ENCODE measurements around the gene FRMD4B.

The FRMD4B gene

GRCh38 chr3:69254351-69254750, 131.5 kb downstream of the FRMD4B start:
- no peak for TF ChIP-seq CTCF (IDR thresholded peaks at IDR 0.05; ENCODE audit: control insufficient read depth, extremely low read depth, insufficient read depth)
- no peak overlapping the region for H3K4me3 ChIP-seq (ENCODE audit: low read depth, low read length)
- no peak for DNase-seq (ENCODE audit: low read depth)

DNA sequence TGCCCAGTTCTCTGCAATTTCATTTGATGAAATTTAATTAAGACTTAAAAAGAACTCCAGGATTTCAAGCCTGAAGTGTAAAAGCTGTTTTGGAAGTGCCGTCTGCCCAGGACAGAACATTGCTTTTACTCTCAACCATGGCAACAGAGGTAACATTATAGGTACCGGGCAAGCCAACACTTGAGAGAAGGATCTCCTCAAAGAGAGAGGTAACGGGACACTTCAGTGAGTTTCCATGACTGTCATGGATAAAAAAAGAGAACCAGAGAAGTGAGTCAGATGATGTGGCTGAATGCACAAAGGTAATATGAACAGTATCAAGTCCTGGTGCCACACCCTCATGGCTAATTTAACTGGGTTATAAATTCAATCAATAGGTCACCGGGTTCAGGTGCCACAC, 133.3 kb downstream of the FRMD4B start:
- DNase-seq (ENCODE audit: low read depth): no peak
- no peak overlapping the region for H3K4me3 ChIP-seq (ENCODE audit: low read depth, low read length)
- TF ChIP-seq CTCF (IDR thresholded peaks at IDR 0.05; ENCODE audit: control insufficient read depth, extremely low read depth, insufficient read depth): no peak

- no peak for DNase-seq (ENCODE audit: low read depth)
- no peak for TF ChIP-seq CTCF (IDR thresholded peaks at IDR 0.05; ENCODE audit: control insufficient read depth, extremely low read depth, insufficient read depth)
- H3K4me3 ChIP-seq (ENCODE audit: low read depth, low read length): no peak overlapping the region
Observed at GRCh38 chr3:69252141-69252540, 133.7 kb downstream of the FRMD4B start.

DNA sequence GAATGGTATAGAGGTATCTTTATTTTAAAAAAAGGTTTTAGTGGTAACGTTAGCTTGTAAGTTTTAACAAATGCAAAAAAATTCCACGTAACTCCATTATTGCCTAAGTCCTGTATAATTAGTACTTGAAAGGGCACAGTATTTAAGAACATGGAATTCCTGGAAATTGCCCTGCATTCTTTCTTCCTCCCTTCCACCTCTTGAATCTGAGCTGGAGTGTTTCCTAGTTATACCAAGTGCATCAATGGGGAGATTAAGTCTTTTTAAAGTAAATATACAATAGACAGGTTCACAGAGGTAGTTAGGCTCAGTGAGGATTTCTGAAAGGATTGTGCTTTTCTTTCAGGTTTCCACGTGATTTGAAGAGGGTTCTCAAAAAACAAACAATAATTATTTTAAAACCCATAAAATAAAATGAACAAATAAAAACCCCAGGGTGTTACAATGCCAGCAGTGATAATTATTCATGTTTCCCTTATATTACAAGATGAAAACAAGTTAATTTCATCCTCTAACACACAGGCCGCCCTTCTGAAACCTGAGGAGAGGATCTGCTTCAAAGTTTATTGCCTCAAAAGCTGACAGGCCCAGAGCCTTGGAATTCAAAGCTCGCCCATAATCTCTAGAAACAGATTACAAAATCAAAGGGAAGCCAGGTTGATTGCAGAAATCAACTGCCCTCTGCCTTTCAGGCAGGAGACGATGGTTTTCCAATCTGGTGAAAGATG, 134.6 kb downstream of the FRMD4B start:
- DNase-seq (ENCODE audit: low read depth): no peak
- no peak for TF ChIP-seq CTCF (IDR thresholded peaks at IDR 0.05; ENCODE audit: control insufficient read depth, extremely low read depth, insufficient read depth)
- H3K4me3 ChIP-seq (ENCODE audit: low read depth, low read length): no peak overlapping the region

DNA sequence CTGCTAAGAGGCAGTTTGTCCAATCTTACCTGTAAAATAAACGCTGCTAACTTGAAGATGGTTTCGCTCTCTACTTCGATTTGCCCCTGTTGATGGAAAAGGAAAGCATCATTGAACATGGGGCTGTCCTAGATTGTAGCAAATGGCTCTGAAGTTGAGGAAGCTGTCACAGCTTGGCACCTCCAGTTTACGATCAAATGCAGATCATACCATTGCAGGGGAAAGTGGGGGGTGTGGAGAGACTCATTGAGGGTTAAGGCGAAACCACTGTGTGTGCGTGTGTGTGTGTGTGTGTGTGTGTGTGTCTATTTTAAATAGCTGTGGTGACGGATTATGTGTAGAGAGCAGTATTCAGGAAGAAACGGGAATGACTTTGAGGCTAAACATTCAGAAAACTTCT, 135.9 kb downstream of the FRMD4B start:
- H3K4me3 ChIP-seq (ENCODE audit: low read depth, low read length): no peak overlapping the region
- DNase-seq (ENCODE audit: low read depth): peak; percentile 53
- TF ChIP-seq CTCF (IDR thresholded peaks at IDR 0.05; ENCODE audit: control insufficient read depth, extremely low read depth, insufficient read depth): no peak

- no peak for TF ChIP-seq CTCF (IDR thresholded peaks at IDR 0.05; ENCODE audit: control insufficient read depth, extremely low read depth, insufficient read depth)
- no peak for DNase-seq (ENCODE audit: low read depth)
- H3K4me3 ChIP-seq (ENCODE audit: low read depth, low read length): no peak overlapping the region
Observed at GRCh38 chr3:69249001-69249400, 136.9 kb downstream of the FRMD4B start.

DNA sequence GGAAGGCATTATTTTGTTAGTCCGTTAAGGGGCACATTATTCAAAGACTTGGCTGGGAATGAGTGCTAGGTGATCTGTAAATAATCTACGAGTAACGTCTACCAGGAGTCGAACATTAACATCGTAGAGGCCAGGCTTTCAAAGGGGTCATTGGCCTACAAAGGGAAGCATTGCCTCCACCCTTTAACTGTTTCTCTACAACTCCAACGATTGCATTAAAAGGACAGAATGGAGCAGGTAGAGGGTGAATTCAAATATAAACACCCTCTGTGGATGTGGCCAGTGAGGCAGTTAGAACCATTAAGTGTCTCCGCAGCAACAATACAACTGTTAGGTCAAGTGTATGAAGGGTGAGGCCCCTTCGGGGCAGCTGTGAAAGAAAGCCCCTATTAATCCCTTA, 137.5 kb downstream of the FRMD4B start:
- no peak for DNase-seq (ENCODE audit: low read depth)
- no peak overlapping the region for H3K4me3 ChIP-seq (ENCODE audit: low read depth, low read length)

More for the DNA sequence above, 137.5 kb downstream of the FRMD4B start:
- TF ChIP-seq CTCF (IDR thresholded peaks at IDR 0.05; ENCODE audit: control insufficient read depth, extremely low read depth, insufficient read depth): no peak
